Activated T-cell treated with anti-CD3 and anti-CD28 coated beads for 24 hours (primary cell): ENCODE data around the gene KDM2B.

Source experiments
- DNase-seq: peaks from one replicate; pipeline ENCODE4 v3.0.0-alpha.2; 2020; ENCODE audit warnings: low read depth

Gene KDM2B

DNA sequence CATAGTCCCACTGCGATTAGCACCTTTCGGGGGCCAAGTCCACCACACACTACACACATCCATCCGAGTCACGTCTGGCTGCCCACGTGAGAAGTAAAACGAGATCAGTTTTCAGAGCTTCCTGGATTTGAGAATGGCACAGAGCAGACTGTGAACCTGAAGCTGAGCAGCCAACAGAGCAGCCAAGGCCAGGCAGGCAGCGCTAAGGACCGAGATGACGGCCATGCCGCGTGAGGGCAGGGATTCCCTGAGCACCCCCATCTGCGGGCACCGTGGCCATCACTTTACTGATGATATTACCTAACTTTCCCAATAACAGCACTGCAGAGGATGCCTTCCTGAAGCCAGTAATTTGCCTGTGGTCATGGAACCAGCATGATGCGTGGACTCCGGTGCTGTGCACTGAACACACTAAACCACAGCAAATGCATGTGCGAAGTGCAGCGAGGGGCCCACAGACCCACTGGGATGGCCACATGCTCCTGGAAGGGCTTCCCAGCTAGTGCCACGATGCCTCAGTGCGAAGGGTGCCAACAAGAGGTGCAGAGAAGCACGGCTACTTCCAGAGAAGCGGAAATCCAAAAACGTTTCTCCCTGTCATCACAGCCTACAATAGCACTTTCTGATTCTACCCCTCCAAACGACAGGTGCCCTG lies 124.9 kb downstream of the KDM2B start:
- DNase-seq = no peak

DNA sequence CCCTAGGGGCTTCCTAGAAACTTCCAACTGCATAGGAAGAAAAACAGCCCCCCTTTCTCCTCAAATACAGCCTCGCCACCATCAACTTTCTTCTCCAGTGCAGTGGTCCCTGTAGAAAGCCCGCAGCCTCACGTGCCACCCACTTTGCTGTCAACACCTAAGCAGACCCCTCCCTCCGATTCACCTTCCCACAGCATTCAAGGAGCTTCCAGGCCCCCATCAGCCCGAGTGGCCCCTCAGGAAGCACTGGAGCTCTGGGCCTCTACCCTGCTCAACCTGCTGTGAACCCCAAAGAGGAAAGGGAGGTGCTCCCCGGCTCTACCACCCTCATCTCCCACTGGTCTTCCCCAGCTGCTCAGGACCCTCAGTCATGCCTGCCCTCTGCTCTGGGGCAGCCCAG lies 125.9 kb downstream of the KDM2B start:
- no peak for DNase-seq

DNA sequence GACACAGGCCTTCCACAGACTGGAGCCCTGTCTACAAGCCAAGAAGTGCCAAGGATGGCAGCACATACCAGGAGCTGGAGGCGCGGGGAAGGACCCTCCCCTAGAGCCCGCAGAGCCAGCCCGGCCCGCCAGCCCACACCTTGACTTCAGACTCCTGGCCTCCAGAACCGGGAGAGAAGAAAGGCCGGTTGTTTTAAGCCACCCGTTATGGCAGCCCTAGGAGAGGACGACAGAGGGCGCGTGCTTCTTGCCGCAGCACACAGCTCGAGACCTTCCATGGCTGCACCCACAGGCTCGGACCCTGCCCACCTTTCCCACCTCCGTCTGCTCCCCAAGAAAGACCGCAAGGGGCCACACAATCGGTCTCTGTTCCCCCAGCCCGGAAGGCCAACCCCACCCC lies 127.2 kb downstream of the KDM2B start:
- DNase-seq = no peak

DNA sequence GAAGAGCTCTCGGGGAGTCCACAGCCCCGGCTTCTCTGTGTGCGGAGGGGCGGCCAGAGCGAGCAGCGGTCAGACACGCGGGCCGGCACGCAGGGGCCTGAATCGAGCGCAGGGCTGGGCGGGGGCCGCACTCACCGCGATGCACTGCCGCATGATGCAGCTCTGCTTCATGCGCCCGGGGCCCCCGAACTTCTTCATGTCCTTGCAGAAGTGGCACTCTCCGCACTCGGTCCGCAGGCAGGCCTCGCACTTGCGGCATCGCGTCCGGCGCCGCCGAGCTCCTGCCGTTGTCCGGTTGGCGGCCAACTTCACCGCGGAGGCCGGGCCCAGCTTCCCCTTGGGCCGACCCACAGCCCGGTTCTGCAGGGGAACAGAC lies 127.8 kb downstream of the KDM2B start:
- DNase-seq = no peak

DNA sequence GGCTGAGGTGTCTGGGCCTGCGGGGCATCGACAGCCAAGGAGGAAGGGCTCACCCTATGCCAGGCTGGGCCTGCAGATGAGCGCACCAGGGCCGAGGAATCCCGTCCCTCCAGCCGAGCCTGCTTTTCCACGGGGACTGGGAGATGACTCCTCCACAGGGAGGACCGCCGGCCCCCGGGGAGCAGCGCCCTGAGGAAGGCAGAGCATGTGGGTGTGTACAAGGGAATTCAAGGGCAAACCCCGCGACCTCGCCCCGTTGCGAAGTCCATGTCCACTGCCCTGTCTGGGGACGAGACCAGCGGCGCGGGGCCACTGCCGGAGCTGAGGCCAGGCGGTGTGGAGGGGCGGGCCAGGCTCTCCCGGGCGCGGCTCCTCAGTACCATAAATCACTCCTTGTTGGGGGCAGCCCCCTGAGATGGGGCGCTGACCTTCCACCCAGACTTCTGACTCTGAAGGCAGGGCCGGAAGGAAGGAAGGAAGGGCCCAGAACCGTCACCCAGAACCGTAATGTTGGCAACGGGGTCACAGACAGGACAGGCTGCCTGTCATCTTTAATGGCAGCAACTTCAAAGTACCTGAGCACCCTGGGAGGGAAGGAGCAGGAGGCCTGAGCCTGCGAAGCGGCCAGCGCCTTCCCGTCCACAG lies 128.4 kb downstream of the KDM2B start:
- no peak for DNase-seq

DNA sequence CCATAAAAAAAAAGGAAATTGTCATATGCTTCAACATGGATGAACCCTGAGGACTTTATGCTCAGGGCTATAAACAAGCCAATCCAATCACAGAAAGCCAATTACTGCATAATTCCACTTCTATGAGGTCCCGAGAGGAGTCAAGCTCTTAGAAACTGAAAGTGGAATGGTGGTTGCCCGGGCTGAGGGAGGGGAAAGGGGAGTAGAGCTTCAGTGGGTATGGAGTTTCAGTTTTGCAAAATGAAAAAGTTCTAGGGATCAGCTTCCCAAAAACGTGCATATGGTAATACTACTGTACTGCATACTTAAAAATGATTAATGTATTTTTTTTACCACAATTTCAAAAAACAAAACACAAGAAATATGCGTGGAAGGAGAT lies 128.9 kb downstream of the KDM2B start:
- no peak for DNase-seq

DNA sequence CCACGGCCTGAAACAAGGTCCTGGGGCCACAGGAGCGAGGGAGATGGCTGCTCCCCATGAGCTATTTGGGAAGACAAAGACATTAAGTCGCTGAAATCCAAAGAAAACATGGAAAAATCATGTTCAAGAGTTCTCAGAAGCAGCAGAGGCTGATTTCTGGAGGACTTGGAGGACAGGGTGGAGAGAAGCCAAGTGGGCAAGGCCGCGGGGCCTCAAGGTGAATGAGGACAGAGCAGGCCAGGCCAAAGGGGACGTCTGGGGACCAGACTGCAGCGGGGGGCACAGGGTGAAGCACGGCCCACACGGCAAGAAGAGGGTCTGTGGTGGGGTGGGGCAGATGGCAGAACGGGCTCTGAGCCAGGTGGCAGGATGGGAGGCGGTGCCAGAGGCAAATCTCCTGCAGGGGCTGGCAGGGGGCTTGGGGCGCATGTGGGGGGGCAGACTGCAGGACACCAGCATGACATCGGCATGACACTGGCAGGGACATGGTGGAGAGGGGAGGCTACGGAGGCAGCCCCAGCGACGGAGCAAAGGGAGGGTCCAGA lies 132.0 kb downstream of the KDM2B start:
- no peak for DNase-seq

DNA sequence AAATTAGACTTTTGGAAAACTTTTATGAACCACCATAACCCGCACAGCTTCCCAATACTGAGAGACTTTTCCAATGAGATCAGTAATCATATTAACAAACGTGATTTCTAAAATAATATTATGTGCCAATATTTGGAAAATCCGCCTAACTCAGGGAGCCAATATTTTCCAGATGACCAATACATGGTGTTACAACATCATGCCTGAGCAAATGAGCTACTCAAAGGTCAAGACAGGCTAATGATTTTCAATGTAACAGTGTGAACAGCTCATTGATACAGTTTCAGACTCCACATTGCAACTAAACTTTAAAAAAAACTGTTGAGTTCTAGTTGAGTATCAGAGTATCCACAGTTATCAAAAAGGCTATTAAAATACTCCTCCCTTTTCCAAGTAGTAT lies 134.1 kb downstream of the KDM2B start:
- DNase-seq = no peak

DNA sequence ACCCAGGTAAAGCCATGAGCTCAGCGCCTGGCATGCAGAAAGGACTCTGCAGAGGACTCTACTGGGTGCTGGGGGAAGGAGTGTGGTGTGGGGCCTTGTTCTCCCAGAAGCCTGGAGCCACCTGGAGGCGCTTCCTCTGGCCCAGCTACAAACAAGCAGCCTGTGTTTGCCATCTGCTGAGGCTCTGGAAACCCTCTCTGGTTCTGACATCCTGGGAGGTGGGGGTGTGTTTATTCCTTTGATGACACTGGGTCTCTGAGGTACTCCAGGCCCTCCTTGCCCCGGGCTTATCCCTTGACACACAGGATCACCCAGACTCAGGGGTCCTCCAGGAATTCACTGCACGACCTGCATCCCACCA lies 136.0 kb downstream of the KDM2B start:
- no peak for DNase-seq

DNA sequence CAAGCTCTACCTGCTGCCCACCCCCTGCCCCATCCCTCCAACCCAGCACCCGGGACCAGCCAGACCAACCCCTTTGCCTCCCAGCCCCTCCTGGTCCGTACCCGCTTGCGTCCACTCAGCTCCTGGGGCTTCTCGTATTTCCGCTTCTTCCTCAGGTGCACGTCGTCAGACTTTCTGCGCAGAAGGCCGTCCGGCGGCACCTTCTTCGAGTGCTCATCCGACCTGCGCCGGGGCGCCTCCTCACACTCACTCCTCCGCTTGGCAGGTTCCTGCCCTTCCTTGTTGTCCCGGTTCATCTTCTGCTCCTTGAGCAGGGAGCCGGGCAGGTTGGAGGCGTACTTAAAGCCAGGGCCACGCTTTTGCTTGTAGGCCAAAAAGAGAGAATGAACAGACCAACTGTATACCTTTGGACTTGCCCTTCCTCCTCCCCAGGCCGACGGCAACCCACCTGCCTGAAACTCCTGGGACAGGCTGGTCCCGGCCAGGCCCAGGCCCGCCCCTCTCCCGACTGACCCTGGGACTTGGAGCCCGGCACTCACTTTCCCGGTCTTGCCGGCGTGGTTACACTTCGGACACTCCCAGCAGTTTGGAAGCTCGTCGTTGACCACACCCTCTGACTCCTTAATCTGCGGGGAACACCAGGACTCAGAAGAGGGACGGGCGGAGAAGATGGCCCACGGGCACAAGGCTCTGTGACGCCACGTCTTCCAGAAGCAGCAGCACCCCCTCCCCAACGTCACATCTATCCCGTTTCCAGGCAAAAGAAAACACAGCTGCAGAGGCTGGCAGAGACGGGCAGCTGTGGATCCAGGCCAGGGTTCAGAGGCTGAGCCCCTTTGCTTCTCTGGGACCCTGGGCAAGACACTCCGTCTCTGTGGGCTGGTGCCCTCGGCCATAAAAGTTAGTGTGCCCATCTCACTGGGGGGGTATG lies 136.6 kb downstream of the KDM2B start:
- no peak for DNase-seq

DNA sequence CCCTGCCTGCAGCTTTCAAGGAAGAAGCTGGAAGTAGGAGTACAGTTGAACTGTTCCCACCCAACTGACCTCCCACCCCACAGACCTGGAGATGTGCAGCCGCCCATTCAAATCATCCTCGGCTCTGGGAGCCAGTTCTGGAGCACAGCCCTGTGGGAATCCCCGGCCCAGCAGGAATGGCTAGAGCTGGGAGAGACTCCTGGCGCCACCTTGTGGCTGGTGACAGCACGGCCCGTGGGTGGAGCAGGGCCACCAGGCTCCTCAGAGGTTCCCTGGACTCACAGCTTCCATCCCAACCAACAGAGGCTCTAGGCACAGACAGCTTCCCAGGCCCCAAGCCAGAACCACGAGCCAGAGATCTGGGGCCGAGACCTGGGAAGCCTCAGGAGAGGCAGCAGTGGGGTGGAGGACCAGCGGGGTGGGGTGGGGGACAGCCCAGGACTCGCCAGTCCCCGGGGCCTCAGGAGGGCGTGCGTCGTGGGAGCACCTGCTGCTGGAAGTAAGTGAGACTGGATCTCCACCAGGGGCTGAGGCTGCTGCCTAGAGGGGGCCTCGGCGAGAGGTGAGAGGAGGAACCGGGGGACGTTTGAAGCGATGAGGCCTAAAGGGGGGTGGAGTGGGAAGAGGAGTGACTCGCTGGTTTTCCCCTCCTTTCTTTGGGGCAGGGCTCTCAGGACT lies 137.5 kb downstream of the KDM2B start:
- peak; percentile 50 for DNase-seq

DNA sequence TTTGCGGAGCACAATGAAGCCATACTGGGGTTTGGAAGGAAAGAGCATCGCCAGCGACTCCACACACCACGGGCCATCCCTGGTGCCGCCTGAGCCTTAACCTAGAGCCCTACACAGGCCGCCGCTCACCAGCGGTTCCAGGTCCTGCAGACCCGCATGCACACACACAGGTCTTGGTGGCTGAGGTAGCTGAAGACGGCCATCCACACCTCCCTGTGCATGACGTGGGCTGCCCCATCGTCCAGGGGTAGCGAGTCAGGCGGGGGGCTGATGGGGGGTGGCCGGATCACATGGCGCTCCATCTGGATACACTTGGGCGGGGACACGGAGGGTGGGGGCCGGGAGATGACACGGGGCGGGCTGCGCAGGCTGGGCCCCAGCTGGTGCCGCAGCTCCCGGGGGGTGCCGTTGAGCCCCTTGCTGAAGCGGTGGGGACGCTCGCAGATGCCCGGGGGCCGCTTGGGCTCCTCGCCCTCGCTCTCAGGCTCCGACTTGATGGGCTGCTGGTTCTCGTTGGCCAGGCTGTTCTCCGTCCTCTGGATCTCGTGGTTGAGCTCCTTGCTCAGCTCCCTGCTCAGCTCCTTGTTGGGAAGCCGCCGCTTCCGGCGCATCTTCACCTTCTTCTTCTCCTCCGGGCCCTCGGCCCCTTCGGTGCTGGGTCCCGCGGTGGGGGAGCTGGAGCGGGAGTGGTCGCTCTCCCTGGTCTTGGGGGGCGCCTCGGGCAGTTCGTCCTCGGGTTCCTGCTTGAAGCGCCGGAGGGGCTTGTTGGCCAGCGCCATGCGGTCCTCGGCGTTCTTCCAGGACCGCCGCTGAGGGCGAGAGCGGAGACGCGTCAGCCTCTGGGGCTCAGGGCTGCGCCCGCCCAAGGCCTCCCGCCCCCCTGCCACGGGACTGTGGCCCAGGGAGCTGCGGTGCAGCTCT lies 138.5 kb downstream of the KDM2B start:
- DNase-seq = no peak

DNA sequence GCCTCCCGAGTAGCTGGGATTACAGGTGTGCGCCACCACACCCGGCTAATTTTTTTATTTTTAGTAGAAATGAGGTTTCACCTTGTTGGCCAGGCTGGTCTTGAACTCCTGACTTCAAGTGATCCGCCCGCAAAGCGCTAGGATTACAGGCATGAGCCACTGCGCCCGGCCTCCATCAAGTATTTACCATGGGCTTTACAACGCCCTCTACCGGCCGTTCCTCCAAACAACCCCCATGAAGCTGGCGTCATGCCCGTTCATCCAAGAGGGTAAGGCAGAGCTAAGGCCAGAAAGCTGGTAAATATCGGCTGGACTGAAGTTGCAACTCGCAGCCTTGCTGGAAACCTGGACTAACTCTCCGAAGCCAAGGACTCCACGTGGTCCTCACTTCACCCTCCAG lies 139.3 kb downstream of the KDM2B start:
- no peak for DNase-seq

DNA sequence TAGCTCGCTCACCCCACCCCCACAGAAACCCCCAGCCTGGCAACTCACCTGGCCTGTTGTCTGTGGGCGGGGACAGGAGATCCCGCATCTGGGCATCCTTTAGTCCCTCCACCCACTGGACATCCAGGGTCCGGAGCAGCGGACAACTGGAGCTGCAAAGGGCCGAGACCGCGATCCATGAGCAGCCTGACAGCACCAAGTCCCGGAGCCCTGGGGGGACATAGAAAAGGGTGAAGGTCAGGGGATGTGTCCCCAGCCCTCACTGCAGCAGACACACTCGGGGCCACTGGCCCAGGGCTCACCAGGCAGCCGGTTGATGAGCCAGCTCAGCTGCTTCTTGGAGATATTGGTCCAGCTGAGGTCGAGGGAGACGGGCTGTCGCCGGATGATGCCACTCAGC lies 140.1 kb downstream of the KDM2B start:
- no peak for DNase-seq

DNA sequence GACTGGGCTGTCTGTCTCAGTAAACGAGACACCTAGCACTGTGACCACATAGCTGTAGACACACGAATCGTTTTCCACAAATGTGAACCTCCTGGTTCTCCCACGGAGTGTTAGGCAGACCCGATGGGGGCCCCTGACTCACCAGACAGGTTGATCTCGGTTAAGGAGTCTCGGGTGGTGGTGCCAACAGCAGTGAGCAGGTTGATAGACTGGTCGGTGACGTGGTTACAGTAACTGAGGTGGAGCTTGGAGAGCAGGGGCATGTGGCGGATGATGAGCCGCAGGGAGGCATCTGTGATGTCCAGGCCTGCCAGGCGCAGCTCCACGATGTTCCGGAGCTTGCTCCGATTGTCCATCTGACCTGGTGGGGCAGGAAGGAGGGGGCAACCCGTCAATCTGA lies 141.1 kb downstream of the KDM2B start:
- no peak for DNase-seq

DNA sequence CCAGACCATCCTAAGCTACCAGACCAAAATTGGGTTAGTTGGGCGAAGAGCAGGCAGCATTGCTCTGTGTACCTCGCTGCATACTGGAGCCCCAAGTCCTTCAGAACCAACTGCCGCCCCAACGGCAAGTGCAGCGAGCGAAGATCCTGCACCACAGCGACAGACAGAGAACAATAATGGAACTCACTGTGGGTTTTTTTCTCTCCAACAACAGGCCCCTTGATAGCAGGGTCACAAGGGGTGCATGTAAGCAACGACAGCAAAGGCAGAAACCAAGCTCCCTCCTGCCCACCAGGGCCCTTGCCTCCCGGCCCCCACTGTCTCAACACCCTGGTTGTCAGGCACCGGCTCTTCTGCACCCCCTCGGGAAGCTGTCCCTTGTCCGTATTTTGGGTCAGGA lies 141.9 kb downstream of the KDM2B start:
- no peak for DNase-seq

DNA sequence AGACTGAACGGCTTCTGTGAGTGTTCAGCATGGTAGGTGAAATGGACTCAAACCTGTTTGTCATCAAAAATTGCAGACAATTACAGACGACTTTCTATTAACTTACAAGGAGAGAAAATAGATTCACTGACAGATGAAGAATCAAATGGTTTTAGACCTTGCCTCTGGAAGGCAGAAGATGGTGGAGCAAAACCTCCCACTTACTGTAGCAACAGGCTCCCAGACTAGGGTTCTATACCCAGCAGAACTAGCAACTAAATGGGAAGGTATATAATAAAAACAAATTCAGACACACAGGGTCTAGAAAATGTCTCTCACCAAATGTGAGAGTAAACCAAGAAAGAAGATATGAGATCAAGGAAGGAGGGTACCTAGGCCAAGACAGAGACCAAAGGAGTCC lies 144.1 kb downstream of the KDM2B start:
- no peak for DNase-seq

DNA sequence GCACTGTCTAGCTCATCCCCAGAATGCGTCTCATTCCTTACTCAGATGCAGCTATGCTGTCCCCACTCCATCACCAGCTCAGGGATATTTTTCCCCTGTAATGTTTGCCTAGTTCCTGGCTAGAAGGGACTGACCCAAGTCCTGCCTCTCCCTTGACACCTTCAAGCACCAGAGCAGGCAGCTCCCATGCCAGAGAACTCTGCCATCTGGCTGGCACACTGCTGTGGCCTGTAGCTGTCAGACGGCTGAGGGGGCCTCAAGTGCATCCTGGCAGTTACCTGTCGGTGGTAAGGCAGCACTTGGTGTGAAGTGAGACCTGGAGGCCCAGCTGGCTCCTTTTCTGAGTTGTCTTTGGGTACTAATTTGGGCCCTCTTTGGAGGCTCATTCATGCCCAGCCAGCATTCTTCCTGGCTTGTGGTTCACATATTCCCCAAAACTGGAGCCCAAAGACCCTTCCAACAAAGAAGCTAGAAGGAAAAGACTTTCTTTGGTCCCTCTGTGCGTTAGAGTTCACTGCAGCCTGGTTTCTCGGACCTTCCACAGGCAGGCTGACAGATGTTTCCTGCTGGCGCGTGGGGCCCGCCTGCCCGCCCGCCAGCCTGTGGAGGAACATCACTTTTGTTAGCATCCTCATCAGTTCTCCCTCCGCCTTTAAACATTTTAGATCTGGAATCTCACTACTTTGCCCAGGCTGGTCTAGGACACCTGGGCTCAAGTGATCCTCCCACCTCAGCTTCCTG lies 147.9 kb downstream of the KDM2B start:
- no peak for DNase-seq

DNA sequence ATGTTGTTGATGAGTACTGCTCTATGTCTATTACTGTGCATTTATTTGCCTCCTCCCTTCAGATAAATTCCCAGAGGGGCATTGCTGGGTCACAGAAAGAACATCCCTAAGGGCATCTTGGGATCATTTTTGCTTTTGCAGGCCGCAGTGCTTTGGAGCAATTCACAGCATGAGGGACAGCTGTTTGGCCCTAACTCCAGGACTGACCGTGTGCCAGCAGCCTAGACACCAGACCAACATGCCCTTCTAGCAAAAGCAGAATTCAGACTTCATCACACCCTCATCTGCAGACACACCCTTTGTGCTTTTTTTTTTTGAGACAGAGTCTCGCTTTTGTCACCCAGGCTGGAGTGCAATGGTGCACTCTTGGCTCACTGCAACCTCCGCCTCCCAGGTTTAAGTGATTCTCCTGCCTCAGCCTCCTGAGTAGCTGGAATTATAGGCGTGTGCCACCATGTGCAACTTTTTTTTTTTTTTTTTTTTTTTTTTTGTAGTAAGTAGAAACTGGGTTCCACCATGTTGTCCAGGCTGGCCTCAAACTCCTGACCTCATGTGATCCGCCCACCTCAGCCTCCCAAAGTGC lies 149.9 kb downstream of the KDM2B start:
- no peak for DNase-seq

DNA sequence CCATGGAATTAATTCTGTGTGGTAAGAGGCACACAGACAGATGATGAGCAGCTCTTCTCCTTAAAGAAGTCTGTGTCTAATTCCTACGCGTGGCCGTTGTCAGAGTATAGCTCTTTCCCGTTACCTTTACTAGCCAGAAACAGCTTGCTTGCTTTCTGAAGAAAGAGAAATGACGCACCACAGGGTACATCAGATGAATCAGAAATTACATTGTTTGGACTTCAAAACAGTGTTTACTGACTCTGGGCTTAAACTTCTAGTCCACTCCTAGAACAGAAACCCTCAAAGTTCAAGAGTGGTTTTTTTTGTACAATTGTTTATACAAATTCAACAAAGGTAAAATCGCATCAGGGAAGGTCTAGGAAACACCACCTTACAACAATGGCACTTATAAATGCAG lies 151.9 kb downstream of the KDM2B start:
- DNase-seq = no peak
